NB4 (cell line): ENCODE data around the gene SH3RF2.

Experiments
- CTCF ChIP-seq: IDR thresholded peaks from one replicate; pipeline ENCODE4 v1.5.1; 2012; ENCODE audit warnings: low read depth, low read length
- MYC ChIP-seq: IDR thresholded peaks from 2 replicates; pipeline ENCODE4 v1.6.1; 2011; ENCODE audit warnings: low read depth, low read length

DNA sequence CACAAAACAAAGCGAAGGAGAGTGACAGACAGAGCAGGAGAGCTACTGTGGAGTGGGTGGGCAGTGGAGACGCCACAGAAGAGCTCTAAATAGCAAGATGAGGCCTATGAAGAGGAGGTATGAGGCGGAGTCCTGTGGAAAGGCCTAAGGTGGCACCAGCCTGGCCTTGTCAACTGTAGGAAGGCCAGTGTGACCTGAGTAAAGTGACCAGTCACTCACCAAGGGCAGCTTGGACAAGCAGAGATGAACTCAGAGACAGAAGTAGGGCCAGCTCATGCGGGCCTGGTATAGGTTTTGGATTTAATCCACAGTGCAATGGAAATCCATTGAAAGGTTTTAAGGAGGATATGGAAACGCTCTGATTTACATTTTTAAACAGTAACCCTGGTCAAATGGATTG is 23.8 kb upstream of the SH3RF2 start:
- TF ChIP-seq CTCF (no peak), MYC (no peak)
